ENCODE results near the gene CNN2. TPM values are rescaled to one million over a fixed set of nuclear protein-coding genes. Genes with fewer than 3 reads are reported as not detected.

Gene CNN2
- total and polyA plus RNA-seq, 2 of the 13 experiments (the other 11 are each of a cell fraction or from before 2014, with no cell fraction given) = 63.6 to 70.0 TPM

DNA sequence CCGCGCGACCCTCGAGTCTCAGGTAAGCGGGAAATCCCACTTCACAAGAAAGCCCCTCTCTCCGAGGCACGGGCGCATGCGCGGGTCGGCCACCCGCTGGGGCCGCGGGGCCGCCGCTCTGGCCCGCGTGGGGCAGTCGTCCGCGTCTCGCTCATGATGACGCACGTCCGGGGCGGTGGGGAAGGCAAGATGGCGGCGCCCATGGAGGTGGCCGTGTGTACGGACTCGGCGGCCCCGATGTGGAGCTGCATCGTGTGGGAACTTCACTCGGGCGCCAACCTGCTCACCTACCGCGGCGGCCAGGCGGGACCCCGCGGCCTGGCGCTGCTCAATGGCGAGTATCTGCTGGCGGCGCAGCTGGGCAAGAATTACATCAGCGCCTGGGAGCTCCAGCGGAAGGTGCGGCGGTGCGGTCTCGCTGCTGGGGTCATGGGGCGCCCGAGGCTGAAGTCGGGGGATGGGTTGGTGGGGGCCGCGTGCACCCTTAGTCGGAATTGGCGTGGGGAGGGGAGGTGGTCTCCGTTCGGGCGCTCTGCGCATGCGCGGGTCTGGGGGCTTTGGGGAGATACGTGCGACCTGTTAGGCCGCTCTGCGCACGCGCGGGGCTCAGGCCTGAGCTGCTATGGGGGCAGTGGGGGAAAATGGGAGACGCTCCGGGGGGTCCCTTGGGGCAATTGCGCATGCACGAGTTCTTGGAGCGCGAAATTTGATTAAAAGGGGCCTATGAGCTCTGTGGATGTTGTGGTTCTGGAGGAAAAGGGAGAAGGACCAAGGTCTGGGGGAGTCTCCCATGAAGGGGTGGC, 42.0 kb upstream of the CNN2 start, which contains the start of gene WDR18 (continued):
- TF ChIP-seq NFRKB (IDR thresholded peaks at IDR 0.05) (0 out of 2 replicates have a peak, but pooled peaks have one; percentile 31), WIZ (CRISPR knock-in tag; IDR thresholded peaks at IDR 0.05) (0 out of 2 replicates have a peak, but pooled peaks have one; percentile 80), CBX1 (IDR thresholded peaks at IDR 0.05; ENCODE audit: low read depth) (peak; percentile 85), NCOA5 (CRISPR knock-in tag; IDR thresholded peaks at IDR 0.05) (no peak), SMARCE1 (IDR thresholded peaks at IDR 0.05; ENCODE audit: borderline replicate concordance) (no peak), DPF2 (CRISPR knock-in tag; IDR thresholded peaks at IDR 0.05; ENCODE audit: borderline replicate concordance, low read depth) (no peak), ZBTB3 (CRISPR knock-in tag; IDR thresholded peaks at IDR 0.05; ENCODE audit: borderline replicate concordance, low read depth) (no peak), ZNF550 (CRISPR knock-in tag; IDR thresholded peaks at IDR 0.05; ENCODE audit: borderline replicate concordance) (no peak), MTA3 (CRISPR knock-in tag; IDR thresholded peaks at IDR 0.05) (no peak), KDM3A (CRISPR knock-in tag; IDR thresholded peaks at IDR 0.05; ENCODE audit: low read depth) (peak; percentile 40; the same call in 1 of the 2 replicates), HBP1 (CRISPR knock-in tag; IDR thresholded peaks at IDR 0.05; ENCODE audit: low read depth) (peak; percentile 38; the same call in 1 of the 2 replicates), ZNF652 (CRISPR knock-in tag; IDR thresholded peaks at IDR 0.05; ENCODE audit: borderline replicate concordance, low read depth) (no peak), ZNF614 (CRISPR knock-in tag; IDR thresholded peaks at IDR 0.05; ENCODE audit: borderline replicate concordance) (peak; percentile 65; the same call in 1 of the 2 replicates), NR1H2 (CRISPR knock-in tag; IDR thresholded peaks at IDR 0.05; ENCODE audit: borderline replicate concordance, low read depth) (peak; percentile 31; the same call in 1 of the 2 replicates), ZNF777 (CRISPR knock-in tag; IDR thresholded peaks at IDR 0.05) (no peak), NR0B2 (CRISPR knock-in tag; IDR thresholded peaks at IDR 0.05) (0 out of 2 replicates have a peak, but pooled peaks have one; percentile 70), ZNF691 (CRISPR knock-in tag; IDR thresholded peaks at IDR 0.05; ENCODE audit: borderline replicate concordance, low read depth) (no peak), BHLHE40 (IDR thresholded peaks at IDR 0.05; ENCODE audit: low read length) (no peak), TSC22D2 (CRISPR knock-in tag; IDR thresholded peaks at IDR 0.05; ENCODE audit: borderline replicate concordance) (no peak), MAF1 (CRISPR knock-in tag; IDR thresholded peaks at IDR 0.05; ENCODE audit: borderline replicate concordance) (no peak), ZZZ3 (CRISPR knock-in tag; IDR thresholded peaks at IDR 0.05; ENCODE audit: borderline replicate concordance) (no peak), SMYD3 (CRISPR knock-in tag; IDR thresholded peaks at IDR 0.05) (0 out of 2 replicates have a peak, but pooled peaks have one; percentile 60), ZNF468 (CRISPR knock-in tag; IDR thresholded peaks at IDR 0.05) (no peak), ZMYM3 (CRISPR knock-in tag; IDR thresholded peaks at IDR 0.05) (no peak; the same call in 1 of the 2 replicates)
- TF ChIP-seq, protein P1, sequence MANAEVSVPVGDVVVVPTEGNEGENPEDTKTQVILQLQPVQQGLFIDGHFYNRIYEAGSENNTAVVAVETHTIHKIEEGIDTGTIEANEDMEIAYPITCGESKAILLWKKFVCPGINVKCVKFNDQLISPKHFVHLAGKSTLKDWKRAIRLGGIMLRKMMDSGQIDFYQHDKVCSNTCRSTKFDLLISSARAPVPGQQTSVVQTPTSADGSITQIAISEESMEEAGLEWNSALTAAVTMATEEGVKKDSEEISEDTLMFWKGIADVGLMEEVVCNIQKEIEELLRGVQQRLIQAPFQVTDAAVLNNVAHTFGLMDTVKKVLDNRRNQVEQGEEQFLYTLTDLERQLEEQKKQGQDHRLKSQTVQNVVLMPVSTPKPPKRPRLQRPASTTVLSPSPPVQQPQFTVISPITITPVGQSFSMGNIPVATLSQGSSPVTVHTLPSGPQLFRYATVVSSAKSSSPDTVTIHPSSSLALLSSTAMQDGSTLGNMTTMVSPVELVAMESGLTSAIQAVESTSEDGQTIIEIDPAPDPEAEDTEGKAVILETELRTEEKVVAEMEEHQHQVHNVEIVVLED (CRISPR knock-in tag; IDR thresholded peaks at IDR 0.05; ENCODE audit: borderline replicate concordance) = peak; percentile 83; the same call in 1 of the 2 replicates

All from HepG2 (cell line).